GM21423 (cell line): ENCODE data around the gene RAB7A.

ENCODE experiments used
- ATAC-seq: cut with Tn5 transposase; IDR thresholded peaks from one replicate; pipeline ENCODE4 v1.9.1; 2021; ENCODE audit warnings: mild to moderate bottlenecking, moderate library complexity; ENCODE audit not compliant: unreplicated experiment

Gene RAB7A

GRCh38 chr3:128846486-128846891, 120.5 kb downstream of the RAB7A start:
- no peak for ATAC-seq

- no peak for ATAC-seq
Observed at GRCh38 chr3:128847666-128848370, 121.8 kb downstream of the RAB7A start.

- ATAC-seq: no peak
Observed at GRCh38 chr3:128848936-128849335, 123.0 kb downstream of the RAB7A start.

- ATAC-seq: no peak
Observed at GRCh38 chr3:128849911-128850455, 124.0 kb downstream of the RAB7A start.

- ATAC-seq: no peak
Observed at GRCh38 chr3:128850544-128850943, 124.6 kb downstream of the RAB7A start.

- ATAC-seq: no peak
Observed at GRCh38 chr3:128851601-128852000, 125.6 kb downstream of the RAB7A start.

GRCh38 chr3:128853826-128854225, 127.8 kb downstream of the RAB7A start:
- ATAC-seq: no peak

- no peak for ATAC-seq
Observed at GRCh38 chr3:128854475-128854874, 128.5 kb downstream of the RAB7A start.

GRCh38 chr3:128855569-128855968, 129.6 kb downstream of the RAB7A start:
- ATAC-seq: no peak

GRCh38 chr3:128858167-128858566, 132.2 kb downstream of the RAB7A start:
- ATAC-seq: no peak

GRCh38 chr3:128859630-128860029, 133.6 kb downstream of the RAB7A start:
- ATAC-seq: no peak

- ATAC-seq: no peak
Observed at GRCh38 chr3:128861491-128861890, 135.5 kb downstream of the RAB7A start.

GRCh38 chr3:128863560-128863959, 137.6 kb downstream of the RAB7A start:
- no peak for ATAC-seq
